H1 (cell line): ENCODE results near the gene ASAP2. TPM values are rescaled to one million over a fixed set of nuclear protein-coding genes. Genes with fewer than 3 reads are reported as not detected.

Experiments
- BCL11A ChIP-seq, 2 experiments: IDR thresholded peaks; one replicate each; pipeline ENCODE4 v1.6.1; 2011; ENCODE audit warnings: low read depth in 2 of 2, low read length in 2 of 2, mild to moderate bottlenecking in 2 of 2
- CHD1 ChIP-seq: IDR thresholded peaks from 2 replicates; pipeline ENCODE4 v1.6.1; 2012; ENCODE audit warnings: low read depth, low read length, improper control_type of control experiment
- CHD2 ChIP-seq: IDR thresholded peaks from 2 replicates; pipeline ENCODE4 v1.6.1; 2012; ENCODE audit warnings: low read length, improper control_type of control experiment
- CHD7 ChIP-seq: fragments of 300-600 bp; sonication (generic); IDR thresholded peaks from 2 replicates; pipeline ENCODE4 v1.7.1; 2012; ENCODE audit warnings: low read length, moderate library complexity, mild to moderate bottlenecking, inconsistent platforms; ENCODE audit not compliant: insufficient replicate concordance
- KDM5A ChIP-seq: fragments of 200-600 bp; IDR thresholded peaks from 2 replicates; pipeline ENCODE4 v1.7.1; 2012; ENCODE audit warnings: mild to moderate bottlenecking, low read length, inconsistent platforms, mixed read lengths
- MAFK ChIP-seq: IDR thresholded peaks from 2 replicates; pipeline ENCODE4 v1.6.1; 2012; ENCODE audit warnings: low read depth, mild to moderate bottlenecking, improper control_type of control experiment, low read length
- SIN3A ChIP-seq, 2 experiments: IDR thresholded peaks in 1 of 2; conservative IDR thresholded peaks in 1 of 2; 2 replicates each; pipeline ENCODE4 v1.6.1; 2011 to 2012; ENCODE audit warnings: low read length in 2 of 2, improper control_type of control experiment in 1 of 2, low read depth in 1 of 2, mild to moderate bottlenecking in 1 of 2
- TAF7 ChIP-seq: optimal IDR thresholded peaks from 2 replicates; pipeline ENCODE3; 2011; ENCODE audit warnings: low read depth, mild to moderate bottlenecking, inconsistent platforms, low read length, moderate library complexity, borderline replicate concordance
- TEAD4 ChIP-seq: IDR thresholded peaks from 2 replicates; pipeline ENCODE4 v1.6.1; 2012; ENCODE audit warnings: low read depth, low read length, inconsistent platforms, mixed read lengths
- polyA plus RNA-seq, 7 experiments: library from polyadenylated mRNA; depleted of rRNA in 3 of 7; stranded (reverse) in 5 of 7; unstranded in 2 of 7; fragments of >200 nt in 5 of 7; fragments of 200-250 nt in 2 of 7; gene quantifications; 1 replicate in 5 of 7; 2 replicates in 1 of 7; 4 replicates in 1 of 7; pipeline versions ENCODE4 v1.2.1 to v1.2.3, GENCODE V29; 2011 to 2013; ENCODE audit warnings: missing spikeins in 2 of 7, mixed read lengths in 2 of 7
- total RNA-seq: library from RNA; stranded (reverse); fragmentation: NEBNext Ultra II Directional; extraction: Animal tissue kit (Norgen Biotek cat#: 25700); gene quantifications from 2 replicates; pipeline ENCODE4 v1.2.1, GENCODE V29; 2021

ASAP2 gene
- total and polyA plus RNA-seq, 2 of the 8 experiments (the other 6 are each of a cell fraction or from before 2014, with no cell fraction given), result 10.2 to 18.7 TPM

DNA sequence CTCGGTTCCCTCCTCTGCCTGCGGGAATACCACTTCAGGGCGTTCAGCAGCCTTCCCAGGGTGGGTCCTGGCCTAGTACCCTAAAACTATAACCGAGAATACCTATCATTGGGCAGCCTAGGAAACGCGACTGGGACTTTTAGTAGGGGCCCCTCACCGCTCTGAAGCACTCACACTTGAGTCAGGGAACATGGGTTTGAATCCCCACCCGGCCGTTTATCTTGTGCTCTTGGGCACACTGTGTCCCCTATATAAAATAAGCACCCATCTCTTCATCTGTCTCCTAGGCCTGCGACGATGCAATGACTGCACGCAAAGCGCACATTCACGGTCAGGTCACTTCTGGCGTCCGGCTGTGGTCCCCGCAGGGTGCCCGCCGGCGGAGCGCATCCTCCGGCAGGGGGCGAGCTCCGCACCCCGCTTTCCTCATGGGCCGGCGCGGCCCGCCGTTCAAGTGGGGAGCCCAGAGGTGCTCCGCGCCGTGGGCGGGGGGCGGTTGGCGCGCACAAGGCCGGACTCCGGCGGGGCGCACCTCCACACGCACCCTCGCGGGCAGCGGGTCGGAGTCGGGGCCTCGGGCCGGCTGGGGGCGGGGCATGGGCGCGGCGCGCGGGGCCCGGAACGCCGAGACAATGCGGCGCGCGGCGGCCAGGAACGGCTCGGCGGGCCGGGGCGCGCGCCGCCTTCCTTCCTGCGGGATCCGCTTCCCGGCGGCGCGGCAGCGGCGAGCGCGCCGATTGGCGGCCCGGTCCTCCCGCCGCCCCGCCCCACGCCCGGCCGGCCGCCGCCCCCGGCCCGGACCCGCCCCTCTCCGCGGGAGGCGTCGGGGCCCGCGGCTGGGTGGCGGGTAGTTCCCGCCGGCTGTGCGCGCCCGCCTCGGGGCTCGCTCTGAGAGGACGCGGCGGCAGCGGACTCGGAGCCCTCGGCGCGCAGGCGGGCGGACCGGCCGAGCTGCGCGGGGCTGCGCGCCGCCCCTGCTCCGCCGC, at the start of gene ASAP2 (continued):
- no peak for TF ChIP-seq CHD7
- TF ChIP-seq TAF7, result peak; percentile 12
- TF ChIP-seq MAFK, result no peak
- TF ChIP-seq SIN3A (conservative IDR thresholded peaks at IDR 0.05 in 1 of 2, IDR thresholded peaks at IDR 0.05 in 1 of 2; ENCODE audit: low read depth in 1 of 2, low read length in 2 of 2), result peak in 1 of 2 experiments; percentile 26; a peak in 1 of 4 replicates
- no peak for TF ChIP-seq KDM5A
- TF ChIP-seq BCL11A (IDR thresholded peaks at IDR 0.05; ENCODE audit: low read depth in 2 of 2, low read length in 2 of 2), result no peak
- TF ChIP-seq TEAD4, result no peak
- TF ChIP-seq CHD1, result no peak
- no peak for TF ChIP-seq CHD2
